HCT116 (cell line): ENCODE data around the gene H6PD. TPM values are rescaled to one million over a fixed set of nuclear protein-coding genes. Genes with fewer than 3 reads are reported as not detected.

Experiments used
- ATAC-seq: fragments of 200-7000 bp; cut with Tn5 transposase; 2 replicates; pipeline ENCODE4 v1.9.1; 2020; ENCODE audit warnings: mild to moderate bottlenecking, moderate library complexity
- BruUV-seq: library from RNA; stranded (reverse); fragments of 400-500 nt; replicated peaks from 2 replicates; lab custom pipeline; 2021; lab: Mats Ljungman, UMichigan
- CTCF ChIA-PET: fragments of 300-600 bp; sonication (Branson Sonifier 250); formaldehyde crosslinking; loops from one replicate; lab custom pipeline; 2021; ENCODE audit warnings: antibody characterized with exemption; lab: Charles Lee
- POLR2A ChIA-PET: fragments of 300-600, 350-600 bp; sonication (Branson Sonifier 250); formaldehyde crosslinking; loops from one replicate; lab custom pipeline; 2021; ENCODE audit warnings: antibody characterized with exemption; lab: Charles Lee
- RAD21 ChIA-PET, 2 experiments: fragments of 300-600 bp; sonication (Branson Sonifier 250); formaldehyde crosslinking; loops; one replicate each; lab custom pipeline; 2023; ENCODE audit warnings: low total read pairs in 2 of 2; ENCODE audit not compliant: uncharacterized antibody in 2 of 2, unreplicated experiment in 2 of 2, low non-redundant PET in 1 of 2; lab: Charles Lee
- DNase-seq: peaks from one replicate; pipeline ENCODE4 v3.0.0-alpha.2; 2010; ENCODE audit warnings: low read depth, low spot score
- H2AFZ ChIP-seq: fragments of 200-600 bp; shearing (Covaris generic), sonication (generic); 2 replicates; pipeline ENCODE4 v1.6.1; 2017; ENCODE audit warnings: low read depth, mixed run types, mixed read lengths, antibody characterized with exemption, low read length; ENCODE audit not compliant: poor library complexity, severe bottlenecking
- H3K27ac ChIP-seq: 2 replicates; pipeline ENCODE4 v1.5.1; 2012; ENCODE audit warnings: low read depth, low read length
- H3K27me3 ChIP-seq: fragments of 200-600 bp; sonication (generic); 2 replicates; pipeline ENCODE4 v1.6.1; 2016; ENCODE audit warnings: mixed run types, low read length, mixed read lengths; ENCODE audit not compliant: insufficient read depth
- H3K36me3 ChIP-seq, 2 experiments: fragments of 200-500 bp in 1 of 2; fragments of 200-600 bp in 1 of 2; sonication (Bioruptor generic) in 1 of 2; sonication (generic) in 1 of 2; 2 replicates each; pipeline versions ENCODE4 v1.5.1 to v1.6.1; 2014 to 2016; ENCODE audit warnings: low read length in 2 of 2, inconsistent platforms in 1 of 2, mixed read lengths in 1 of 2, mixed run types in 1 of 2; ENCODE audit not compliant: insufficient read depth in 2 of 2, control insufficient read depth in 1 of 2
- H3K4me1 ChIP-seq, 2 experiments: fragments of 200-600 bp in 1 of 2; sonication (generic) in 1 of 2; 2 replicates each; pipeline versions ENCODE4 v1.5.1 to v1.6.1; 2012 to 2017; ENCODE audit warnings: low read length in 2 of 2, inconsistent platforms in 1 of 2, mild to moderate bottlenecking in 1 of 2, mixed read lengths in 1 of 2, mixed run types in 1 of 2, moderate library complexity in 1 of 2; ENCODE audit not compliant: insufficient read depth in 2 of 2, control insufficient read depth in 1 of 2
- H3K4me2 ChIP-seq: fragments of 200-600 bp; sonication (generic); 2 replicates; pipeline ENCODE4 v1.6.1; 2017; ENCODE audit warnings: mixed run types, low read length, mixed read lengths
- H3K4me3 ChIP-seq, 2 experiments: fragments of 200-600 bp in 1 of 2; sonication (generic) in 1 of 2; replicated peaks in 1 of 2; 2 replicates each; pipeline ENCODE4 v1.5.1; 2011 to 2016; ENCODE audit warnings: low read length in 2 of 2, control low read depth in 1 of 2, low read depth in 1 of 2, mild to moderate bottlenecking in 1 of 2, mixed read lengths in 1 of 2, mixed run types in 1 of 2
- H3K79me2 ChIP-seq: fragments of 200-600 bp; sonication (generic); 2 replicates; pipeline ENCODE4 v1.6.1; 2017; ENCODE audit warnings: mild to moderate bottlenecking, mixed run types, low read length, moderate library complexity, mixed read lengths; ENCODE audit not compliant: insufficient read depth
- H3K9ac ChIP-seq: fragments of 200-600 bp; sonication (generic); 2 replicates; pipeline ENCODE4 v1.6.1; 2016; ENCODE audit warnings: low read length, mixed read lengths
- H3K9me2 ChIP-seq: fragments of 200-600 bp; sonication (generic), shearing (Covaris generic); 2 replicates; pipeline ENCODE4 v1.6.1; 2017; ENCODE audit warnings: mixed run types, mild to moderate bottlenecking, moderate library complexity; ENCODE audit not compliant: insufficient read depth
- H3K9me3 ChIP-seq, 2 experiments: fragments of 200-500 bp in 1 of 2; fragments of 200-600 bp in 1 of 2; sonication (Bioruptor generic) in 1 of 2; sonication (generic) in 1 of 2; 2 replicates each; pipeline ENCODE4 v1.6.1; 2014 to 2017; ENCODE audit warnings: low read length in 2 of 2, mixed read lengths in 2 of 2, inconsistent platforms in 1 of 2, low read depth in 1 of 2, mild to moderate bottlenecking in 1 of 2, mixed run types in 1 of 2, moderate library complexity in 1 of 2; ENCODE audit not compliant: control insufficient read depth in 1 of 2, insufficient read depth in 1 of 2
- H4K20me1 ChIP-seq: fragments of 200-600 bp; sonication (generic), shearing (Covaris generic); 2 replicates; pipeline ENCODE4 v1.6.1; 2017; ENCODE audit warnings: mixed run types, mild to moderate bottlenecking, moderate library complexity; ENCODE audit not compliant: insufficient read depth
- CBX3 ChIP-seq: IDR thresholded peaks from 2 replicates; pipeline ENCODE4 v1.6.1; 2012; ENCODE audit warnings: low read depth
- CEBPB ChIP-seq: IDR thresholded peaks from 2 replicates; pipeline ENCODE4 v1.6.1; 2012; ENCODE audit warnings: low read depth
- ELF1 ChIP-seq: IDR thresholded peaks from 2 replicates; pipeline ENCODE4 v1.6.1; 2012; ENCODE audit warnings: low read depth, borderline replicate concordance
- EZH2 ChIP-seq: fragments of 200-600 bp; sonication (generic); IDR thresholded peaks from 2 replicates; pipeline ENCODE4 v1.6.1; 2017; ENCODE audit warnings: antibody characterized with exemption, mixed run types
- EZH2phosphoT487 ChIP-seq: fragments of 200-600 bp; IDR thresholded peaks from 2 replicates; pipeline ENCODE4 v1.6.1; 2018; ENCODE audit warnings: antibody characterized with exemption, borderline replicate concordance
- POLR2A ChIP-seq: IDR thresholded peaks from 2 replicates; pipeline ENCODE4 v1.7.0; 2011; ENCODE audit warnings: borderline replicate concordance; ENCODE audit not compliant: insufficient read depth, insufficient read length; ENCODE audit errors: extremely low read depth
- POLR2AphosphoS5 ChIP-seq: IDR thresholded peaks from 2 replicates; pipeline ENCODE4 v1.6.1; 2011; ENCODE audit warnings: mild to moderate bottlenecking, low read depth, low read length, moderate library complexity
- SP1 ChIP-seq: IDR thresholded peaks from 2 replicates; pipeline ENCODE4 v1.6.1; 2012; ENCODE audit warnings: low read depth
- SRF ChIP-seq: IDR thresholded peaks from 2 replicates; pipeline ENCODE4 v1.6.1; 2012; ENCODE audit warnings: low read depth
- TCF7L2 ChIP-seq: IDR thresholded peaks from 2 replicates; pipeline ENCODE4 v1.7.0; 2011; ENCODE audit warnings: borderline replicate concordance, inconsistent platforms; ENCODE audit not compliant: insufficient read depth, insufficient read length; ENCODE audit errors: extremely low read depth
- YY1 ChIP-seq: IDR thresholded peaks from 2 replicates; pipeline ENCODE4 v1.6.1; 2011; ENCODE audit warnings: low read length, low read depth, moderate library complexity, mild to moderate bottlenecking; ENCODE audit not compliant: insufficient replicate concordance; ENCODE audit errors: extremely low read depth
- ZNF274 ChIP-seq: fragments of 200-500 bp; sonication (Bioruptor generic); IDR thresholded peaks from 2 replicates; pipeline ENCODE4 v1.6.1; 2014; ENCODE audit warnings: mild to moderate bottlenecking, low read depth, low read length, inconsistent platforms
- intact Hi-C: fragments of 100-400 bp; cut with micrococcal nuclease; formaldehyde crosslinking; loops from 2 replicates; pipeline ENCODE4 v1.10.0; 2022
- total RNA-seq: library from RNA; stranded (reverse); gene quantifications from one replicate; pipeline ENCODE4 v1.2.1, GENCODE V29; 2021; ENCODE audit not compliant: unreplicated experiment
- TF ChIP-seq, protein P1 (sequence below): IDR thresholded peaks from 2 replicates; pipeline ENCODE4 v1.6.1; 2012; ENCODE audit warnings: low read depth
- TF ChIP-seq, protein P2 (sequence below): IDR thresholded peaks from 2 replicates; pipeline ENCODE4 v1.6.1; 2012
- TF ChIP-seq, protein P3 (sequence below), 3 experiments: fragments of 200-600 bp in 1 of 3; sonication (generic) in 1 of 3; IDR thresholded peaks in 2 of 3; conservative IDR thresholded peaks in 1 of 3; 2 replicates each; pipeline ENCODE4 v1.5.1; 2012 to 2017; ENCODE audit warnings: low read depth in 2 of 3, low read length in 2 of 3, antibody characterized with exemption in 1 of 3, borderline replicate concordance in 1 of 3, control low read depth in 1 of 3, mild to moderate bottlenecking in 1 of 3, mixed read lengths in 1 of 3, mixed run types in 1 of 3, moderate library complexity in 1 of 3; ENCODE audit not compliant: insufficient read depth in 1 of 3

The H6PD gene
- total RNA-seq, 1 experiment from 2014 or later = 16.2 TPM

DNA sequence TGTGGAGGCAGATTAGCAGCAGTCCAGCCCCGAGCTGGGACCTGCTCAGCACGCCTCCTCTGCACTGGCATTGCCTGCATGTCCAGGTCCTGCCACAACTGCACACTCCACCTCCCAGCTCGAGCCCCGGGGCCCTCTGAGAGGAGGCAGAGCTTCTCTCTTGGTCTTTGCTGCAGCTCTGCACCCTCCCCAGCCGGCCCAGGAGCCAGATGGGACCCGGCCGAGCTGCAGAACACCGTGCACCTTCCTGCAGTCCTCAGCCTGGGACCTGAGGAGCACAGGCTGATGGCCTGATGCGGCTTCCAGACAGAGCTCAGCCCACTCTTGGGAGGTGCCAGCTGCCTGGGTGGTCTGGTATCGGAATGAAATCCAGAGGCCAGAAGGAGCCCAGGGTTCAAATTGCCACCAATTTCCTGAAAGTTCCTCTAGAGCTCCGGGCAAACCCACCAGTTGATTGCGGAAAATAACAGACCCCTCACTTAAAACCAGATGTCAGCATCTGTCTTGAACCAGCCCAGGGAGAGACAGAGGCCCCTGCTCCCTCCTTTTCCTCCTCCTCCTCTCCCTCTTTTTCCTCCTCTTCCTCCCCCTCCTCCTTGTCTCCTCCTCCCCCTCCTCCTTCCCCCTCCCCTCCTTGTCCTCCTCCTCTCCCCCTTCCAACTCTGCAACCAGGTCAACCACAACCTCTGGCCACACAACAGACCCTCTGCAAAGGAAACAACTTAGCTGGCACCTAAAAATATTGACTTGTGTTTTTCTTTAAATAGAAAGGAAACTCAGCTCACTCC is 47.5 kb downstream of the H6PD start:
- H3K9ac ChIP-seq = no peak overlapping the region
- H3K4me3 ChIP-seq = no peak overlapping the region
- intact Hi-C loops = no loop called here
- H3K27me3 ChIP-seq = no peaks in the 10 kb centered on the region
- H2AFZ ChIP-seq = no peak overlapping the region
- DNase-seq = no peak
- H3K27ac ChIP-seq = no peak overlapping the region
- TF ChIP-seq, protein P1, sequence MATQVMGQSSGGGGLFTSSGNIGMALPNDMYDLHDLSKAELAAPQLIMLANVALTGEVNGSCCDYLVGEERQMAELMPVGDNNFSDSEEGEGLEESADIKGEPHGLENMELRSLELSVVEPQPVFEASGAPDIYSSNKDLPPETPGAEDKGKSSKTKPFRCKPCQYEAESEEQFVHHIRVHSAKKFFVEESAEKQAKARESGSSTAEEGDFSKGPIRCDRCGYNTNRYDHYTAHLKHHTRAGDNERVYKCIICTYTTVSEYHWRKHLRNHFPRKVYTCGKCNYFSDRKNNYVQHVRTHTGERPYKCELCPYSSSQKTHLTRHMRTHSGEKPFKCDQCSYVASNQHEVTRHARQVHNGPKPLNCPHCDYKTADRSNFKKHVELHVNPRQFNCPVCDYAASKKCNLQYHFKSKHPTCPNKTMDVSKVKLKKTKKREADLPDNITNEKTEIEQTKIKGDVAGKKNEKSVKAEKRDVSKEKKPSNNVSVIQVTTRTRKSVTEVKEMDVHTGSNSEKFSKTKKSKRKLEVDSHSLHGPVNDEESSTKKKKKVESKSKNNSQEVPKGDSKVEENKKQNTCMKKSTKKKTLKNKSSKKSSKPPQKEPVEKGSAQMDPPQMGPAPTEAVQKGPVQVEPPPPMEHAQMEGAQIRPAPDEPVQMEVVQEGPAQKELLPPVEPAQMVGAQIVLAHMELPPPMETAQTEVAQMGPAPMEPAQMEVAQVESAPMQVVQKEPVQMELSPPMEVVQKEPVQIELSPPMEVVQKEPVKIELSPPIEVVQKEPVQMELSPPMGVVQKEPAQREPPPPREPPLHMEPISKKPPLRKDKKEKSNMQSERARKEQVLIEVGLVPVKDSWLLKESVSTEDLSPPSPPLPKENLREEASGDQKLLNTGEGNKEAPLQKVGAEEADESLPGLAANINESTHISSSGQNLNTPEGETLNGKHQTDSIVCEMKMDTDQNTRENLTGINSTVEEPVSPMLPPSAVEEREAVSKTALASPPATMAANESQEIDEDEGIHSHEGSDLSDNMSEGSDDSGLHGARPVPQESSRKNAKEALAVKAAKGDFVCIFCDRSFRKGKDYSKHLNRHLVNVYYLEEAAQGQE = no peak
- no peak for TF ChIP-seq EZH2
- TF ChIP-seq POLR2A = no peak
- no peak for TF ChIP-seq POLR2AphosphoS5
- TF ChIP-seq, protein P2, sequence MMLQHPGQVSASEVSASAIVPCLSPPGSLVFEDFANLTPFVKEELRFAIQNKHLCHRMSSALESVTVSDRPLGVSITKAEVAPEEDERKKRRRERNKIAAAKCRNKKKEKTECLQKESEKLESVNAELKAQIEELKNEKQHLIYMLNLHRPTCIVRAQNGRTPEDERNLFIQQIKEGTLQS = no peak
- TF ChIP-seq ZNF274 = no peak
- TF ChIP-seq TCF7L2 = no peak
- TF ChIP-seq, protein P3, sequence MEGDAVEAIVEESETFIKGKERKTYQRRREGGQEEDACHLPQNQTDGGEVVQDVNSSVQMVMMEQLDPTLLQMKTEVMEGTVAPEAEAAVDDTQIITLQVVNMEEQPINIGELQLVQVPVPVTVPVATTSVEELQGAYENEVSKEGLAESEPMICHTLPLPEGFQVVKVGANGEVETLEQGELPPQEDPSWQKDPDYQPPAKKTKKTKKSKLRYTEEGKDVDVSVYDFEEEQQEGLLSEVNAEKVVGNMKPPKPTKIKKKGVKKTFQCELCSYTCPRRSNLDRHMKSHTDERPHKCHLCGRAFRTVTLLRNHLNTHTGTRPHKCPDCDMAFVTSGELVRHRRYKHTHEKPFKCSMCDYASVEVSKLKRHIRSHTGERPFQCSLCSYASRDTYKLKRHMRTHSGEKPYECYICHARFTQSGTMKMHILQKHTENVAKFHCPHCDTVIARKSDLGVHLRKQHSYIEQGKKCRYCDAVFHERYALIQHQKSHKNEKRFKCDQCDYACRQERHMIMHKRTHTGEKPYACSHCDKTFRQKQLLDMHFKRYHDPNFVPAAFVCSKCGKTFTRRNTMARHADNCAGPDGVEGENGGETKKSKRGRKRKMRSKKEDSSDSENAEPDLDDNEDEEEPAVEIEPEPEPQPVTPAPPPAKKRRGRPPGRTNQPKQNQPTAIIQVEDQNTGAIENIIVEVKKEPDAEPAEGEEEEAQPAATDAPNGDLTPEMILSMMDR (IDR thresholded peaks at IDR 0.05 in 2 of 3, conservative IDR thresholded peaks at IDR 0.05 in 1 of 3; ENCODE audit: borderline replicate concordance in 1 of 3, insufficient read depth in 1 of 3, low read depth in 2 of 3, low read length in 2 of 3) = no peak
- TF ChIP-seq ELF1 = no peak
- no peak for TF ChIP-seq CEBPB
- TF ChIP-seq YY1 = no peak
- no peak for TF ChIP-seq SRF
- TF ChIP-seq SP1 = no peak
- TF ChIP-seq CBX3 = no peak
- no peak for TF ChIP-seq EZH2phosphoT487
- H3K4me1 ChIP-seq = peaks cover 18 to 40% of the 10 kb centered on the region in 2 experiments; a peak in 3 of 4 replicates
- ChIA-PET RAD21 (no interaction called here), POLR2A (no interaction called here), CTCF (interaction anchor here (1.2 kb wide), 1 partner anchor 48 kb away, joined by 3 read pairs; the partner anchor contains the start of gene H6PD)
- no peak overlapping the region for H3K4me2 ChIP-seq
- no peaks in the 10 kb centered on the region for H3K9me2 ChIP-seq
- H3K79me2 ChIP-seq = no peaks in the 10 kb centered on the region
- no peaks in the 10 kb centered on the region for H3K36me3 ChIP-seq
- no peak for ATAC-seq
- no peaks in the 10 kb centered on the region for H4K20me1 ChIP-seq
- peaks cover 8 to 15% of the 10 kb centered on the region in 2 experiments; a peak in 2 of 4 replicates for H3K9me3 ChIP-seq
- no TSS peak for BruUV-seq
